Measurements from ENCODE around the gene HPCAL1. TPM values are rescaled to one million over a fixed set of nuclear protein-coding genes. Genes with fewer than 3 reads are reported as not detected.

Gene HPCAL1
- total RNA-seq, 2 donors from 2014 or later, result 22.5 to 203 TPM

GRCh38 chr2:10471046-10471571, 168.4 kb downstream of the HPCAL1 start:
- no peaks in the 10 kb centered on the region for H3K27me3 ChIP-seq (replicated peaks; ENCODE audit: insufficient read depth)
- no peaks in the 10 kb centered on the region for H3K9me3 ChIP-seq
- H3K4me3 ChIP-seq, result no peak overlapping the region
- H3K36me3 ChIP-seq, result no peaks in the 10 kb centered on the region
- no peak overlapping the region for H3K27ac ChIP-seq
- DNase-seq (ENCODE audit: low spot score), result no peak
- H3K4me1 ChIP-seq (replicated peaks), result peaks cover 2% of the 10 kb centered on the region
- intact Hi-C loops (cut with DNase I), result no loop called here
- 83% methylated on average over 15 of the region's 15 CpGs for WGBS
- TF ChIP-seq CTCF (IDR thresholded peaks at IDR 0.05) (no peak), POLR2A (IDR thresholded peaks at IDR 0.05) (no peak), POLR2AphosphoS5 (IDR thresholded peaks at IDR 0.05) (no peak)

- TF ChIP-seq POLR2AphosphoS5 (IDR thresholded peaks at IDR 0.05) (no peak), POLR2A (IDR thresholded peaks at IDR 0.05) (no peak), CTCF (IDR thresholded peaks at IDR 0.05) (no peak)
- Histone ChIP-seq H3K4me3 (no peak overlapping the region), H3K36me3 (no peaks in the 10 kb centered on the region), H3K27ac (no peak overlapping the region), H3K9me3 (no peaks in the 10 kb centered on the region), H3K27me3 (replicated peaks; ENCODE audit: insufficient read depth) (no peaks in the 10 kb centered on the region), H3K4me1 (replicated peaks) (no peaks in the 10 kb centered on the region)
- intact Hi-C loops (cut with DNase I), result no loop called here
- DNase-seq (ENCODE audit: low spot score), result no peak
- WGBS, result 91% methylated on average over 2 of the region's 2 CpGs
These were observed 169.3 kb downstream of the HPCAL1 start for GRCh38 chr2:10471955-10472354.

- Histone ChIP-seq H3K36me3 (no peaks in the 10 kb centered on the region), H3K27ac (no peak overlapping the region), H3K4me1 (replicated peaks) (no peaks in the 10 kb centered on the region), H3K27me3 (replicated peaks; ENCODE audit: insufficient read depth) (no peaks in the 10 kb centered on the region), H3K4me3 (no peak overlapping the region), H3K9me3 (no peaks in the 10 kb centered on the region)
- no peak for TF ChIP-seq POLR2AphosphoS5 (IDR thresholded peaks at IDR 0.05)
- no peak for TF ChIP-seq CTCF (IDR thresholded peaks at IDR 0.05)
- no peak for TF ChIP-seq POLR2A (IDR thresholded peaks at IDR 0.05)
- no peak for DNase-seq (ENCODE audit: low spot score)
- intact Hi-C loops (cut with DNase I), result no loop called here
- 73% methylated on average over 5 of the region's 5 CpGs for WGBS
These were observed 170.5 kb downstream of the HPCAL1 start for GRCh38 chr2:10473121-10473756.

GRCh38 chr2:10475221-10475722, 172.6 kb downstream of the HPCAL1 start:
- Histone ChIP-seq H3K36me3 (no peaks in the 10 kb centered on the region), H3K27me3 (replicated peaks; ENCODE audit: insufficient read depth) (no peaks in the 10 kb centered on the region), H3K4me1 (replicated peaks) (no peaks in the 10 kb centered on the region), H3K9me3 (no peaks in the 10 kb centered on the region), H3K27ac (no peak overlapping the region), H3K4me3 (no peak overlapping the region)
- TF ChIP-seq POLR2A (IDR thresholded peaks at IDR 0.05) (no peak), POLR2AphosphoS5 (IDR thresholded peaks at IDR 0.05) (no peak), CTCF (IDR thresholded peaks at IDR 0.05) (no peak)
- DNase-seq (ENCODE audit: low spot score), result no peak
- 87% methylated on average over 21 of the region's 21 CpGs for WGBS
- intact Hi-C loops (cut with DNase I), result no loop called here

All from prostate gland (tissue), 2 donors.